HepG2 (cell line): ENCODE data around the gene PTPRN. TPM values are rescaled to one million over a fixed set of nuclear protein-coding genes. Genes with fewer than 3 reads are reported as not detected.
A peak's percentile ranks its signal among the peaks of the same experiment; 100 is the strongest.

ENCODE experiments used
- JUND ChIP-seq: sonication (generic); formaldehyde crosslinking; IDR thresholded peaks from 2 replicates; pipeline ENCODE4 v1.8.0; 2022; ENCODE audit warnings: mild to moderate bottlenecking, missing genetic modification reagents
- KDM5A ChIP-seq: fragments of 200-600 bp; sonication (generic); IDR thresholded peaks from 2 replicates; pipeline ENCODE4 v1.7.0; 2018; ENCODE audit warnings: antibody characterized with exemption, mild to moderate bottlenecking, low read length, borderline replicate concordance
- NKX3-1 ChIP-seq: sonication (generic); formaldehyde crosslinking; IDR thresholded peaks from 2 replicates; pipeline ENCODE4 v1.5.0; 2020; ENCODE audit warnings: missing genetic modification reagents
- SMC3 ChIP-seq: IDR thresholded peaks from 2 replicates; pipeline ENCODE4 v1.6.1; 2011; ENCODE audit warnings: low read length, improper control_type of control experiment
- ZBTB8A ChIP-seq: sonication (generic); formaldehyde crosslinking; IDR thresholded peaks from 2 replicates; pipeline ENCODE4 v1.4.0; 2020; ENCODE audit warnings: mild to moderate bottlenecking, low read depth, missing genetic modification reagents, borderline replicate concordance
- ZKSCAN1 ChIP-seq: fragments of 150-350 bp; IDR thresholded peaks from 2 replicates; pipeline ENCODE4 v1.6.1; 2014; ENCODE audit warnings: low read length
- ZSCAN30 ChIP-seq: sonication (generic); formaldehyde crosslinking; IDR thresholded peaks from 2 replicates; pipeline ENCODE4 v1.5.0; 2020; ENCODE audit warnings: mild to moderate bottlenecking, missing genetic modification reagents
- polyA plus RNA-seq, 8 experiments: library from polyadenylated mRNA; depleted of rRNA in 3 of 8; stranded (reverse) in 7 of 8; unstranded in 1 of 8; fragments of >200 nt; fragmentation: Illumina TruSeq in 4 of 8; extraction: Trizol in 4 of 8; gene quantifications; 2 replicates each; pipeline versions ENCODE4 v1.2.1 to v1.2.3, GENCODE V29; 2011 to 2016; ENCODE audit warnings: low read depth in 4 of 8, missing spikeins in 1 of 8, mixed read lengths in 1 of 8; ENCODE audit not compliant: insufficient read depth in 1 of 8
- total RNA-seq, 5 experiments: library from RNA; depleted of rRNA; stranded (reverse); fragments of >200 nt; fragmentation: Illumina TruSeq; extraction: Trizol; gene quantifications; 2 replicates each; pipeline ENCODE4 v1.2.3, GENCODE V29; 2016; ENCODE audit warnings: low read depth in 1 of 5
- TF ChIP-seq, protein P1 (sequence below): sonication (generic); formaldehyde crosslinking; IDR thresholded peaks from 2 replicates; pipeline ENCODE4 v1.4.0; 2020; ENCODE audit warnings: missing genetic modification reagents
- TF ChIP-seq, protein P2 (sequence below): sonication (generic); formaldehyde crosslinking; IDR thresholded peaks from one replicate; pipeline ENCODE4 v1.5.1; 2020; ENCODE audit warnings: mild to moderate bottlenecking, missing genetic modification reagents; ENCODE audit errors: not compliant biosample characterization
- TF ChIP-seq, protein P3 (sequence below): sonication (generic); formaldehyde crosslinking; IDR thresholded peaks from 2 replicates; pipeline ENCODE4 v1.4.0; 2020; ENCODE audit warnings: mild to moderate bottlenecking, missing genetic modification reagents

Gene PTPRN
- total and polyA plus RNA-seq, 2 of the 13 experiments (the other 11 are each of a cell fraction or from before 2014, with no cell fraction given), result 0.26 TPM; not detected in 1

DNA sequence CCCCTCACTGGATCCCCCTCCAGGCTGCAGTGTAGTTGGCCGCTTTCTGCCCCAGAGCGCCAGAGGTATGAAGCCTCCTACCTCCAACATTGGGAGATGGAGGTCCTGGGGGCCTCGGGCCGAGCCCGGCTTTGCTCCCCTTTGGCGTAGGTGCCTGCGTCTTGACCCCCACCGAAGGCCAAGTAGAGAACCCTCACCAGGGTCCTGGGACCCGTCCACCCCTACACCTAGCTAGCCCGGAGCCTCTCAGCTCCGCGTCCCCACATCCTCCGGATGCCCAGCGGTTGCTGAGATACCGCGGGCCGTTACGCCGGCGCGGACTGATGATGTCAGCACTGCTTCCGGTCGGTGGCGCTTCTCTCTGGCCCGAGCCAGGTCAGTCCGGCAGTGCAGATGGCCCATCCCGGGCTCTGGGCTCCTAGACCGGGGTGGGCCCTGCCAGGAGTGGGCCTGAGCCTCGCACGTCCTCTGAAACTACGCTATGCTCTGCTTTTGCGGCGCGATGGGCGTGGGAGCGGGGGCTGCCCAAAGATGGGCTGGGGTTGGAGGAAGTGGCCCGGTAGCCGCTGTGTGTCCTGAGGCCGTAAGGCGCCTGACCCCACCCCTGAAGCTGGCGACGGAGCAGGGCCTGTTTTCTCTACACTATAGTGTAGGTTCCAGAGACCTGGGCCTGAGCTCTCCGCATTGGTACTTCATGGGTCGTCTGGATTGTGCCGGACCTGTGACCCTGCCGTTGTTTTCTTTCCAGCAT lies 63.9 kb downstream of the PTPRN start, which contains the start of the genes GLB1L and STK16 (continued):
- TF ChIP-seq ZKSCAN1, result no peak
- TF ChIP-seq JUND (CRISPR knock-in tag), result peak; percentile 71; the same call in 1 of the 2 replicates
- TF ChIP-seq, protein P1, sequence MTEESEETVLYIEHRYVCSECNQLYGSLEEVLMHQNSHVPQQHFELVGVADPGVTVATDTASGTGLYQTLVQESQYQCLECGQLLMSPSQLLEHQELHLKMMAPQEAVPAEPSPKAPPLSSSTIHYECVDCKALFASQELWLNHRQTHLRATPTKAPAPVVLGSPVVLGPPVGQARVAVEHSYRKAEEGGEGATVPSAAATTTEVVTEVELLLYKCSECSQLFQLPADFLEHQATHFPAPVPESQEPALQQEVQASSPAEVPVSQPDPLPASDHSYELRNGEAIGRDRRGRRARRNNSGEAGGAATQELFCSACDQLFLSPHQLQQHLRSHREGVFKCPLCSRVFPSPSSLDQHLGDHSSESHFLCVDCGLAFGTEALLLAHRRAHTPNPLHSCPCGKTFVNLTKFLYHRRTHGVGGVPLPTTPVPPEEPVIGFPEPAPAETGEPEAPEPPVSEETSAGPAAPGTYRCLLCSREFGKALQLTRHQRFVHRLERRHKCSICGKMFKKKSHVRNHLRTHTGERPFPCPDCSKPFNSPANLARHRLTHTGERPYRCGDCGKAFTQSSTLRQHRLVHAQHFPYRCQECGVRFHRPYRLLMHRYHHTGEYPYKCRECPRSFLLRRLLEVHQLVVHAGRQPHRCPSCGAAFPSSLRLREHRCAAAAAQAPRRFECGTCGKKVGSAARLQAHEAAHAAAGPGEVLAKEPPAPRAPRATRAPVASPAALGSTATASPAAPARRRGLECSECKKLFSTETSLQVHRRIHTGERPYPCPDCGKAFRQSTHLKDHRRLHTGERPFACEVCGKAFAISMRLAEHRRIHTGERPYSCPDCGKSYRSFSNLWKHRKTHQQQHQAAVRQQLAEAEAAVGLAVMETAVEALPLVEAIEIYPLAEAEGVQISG (CRISPR knock-in tag), result peak; percentile 96
- TF ChIP-seq SMC3, result no peak
- TF ChIP-seq, protein P2, sequence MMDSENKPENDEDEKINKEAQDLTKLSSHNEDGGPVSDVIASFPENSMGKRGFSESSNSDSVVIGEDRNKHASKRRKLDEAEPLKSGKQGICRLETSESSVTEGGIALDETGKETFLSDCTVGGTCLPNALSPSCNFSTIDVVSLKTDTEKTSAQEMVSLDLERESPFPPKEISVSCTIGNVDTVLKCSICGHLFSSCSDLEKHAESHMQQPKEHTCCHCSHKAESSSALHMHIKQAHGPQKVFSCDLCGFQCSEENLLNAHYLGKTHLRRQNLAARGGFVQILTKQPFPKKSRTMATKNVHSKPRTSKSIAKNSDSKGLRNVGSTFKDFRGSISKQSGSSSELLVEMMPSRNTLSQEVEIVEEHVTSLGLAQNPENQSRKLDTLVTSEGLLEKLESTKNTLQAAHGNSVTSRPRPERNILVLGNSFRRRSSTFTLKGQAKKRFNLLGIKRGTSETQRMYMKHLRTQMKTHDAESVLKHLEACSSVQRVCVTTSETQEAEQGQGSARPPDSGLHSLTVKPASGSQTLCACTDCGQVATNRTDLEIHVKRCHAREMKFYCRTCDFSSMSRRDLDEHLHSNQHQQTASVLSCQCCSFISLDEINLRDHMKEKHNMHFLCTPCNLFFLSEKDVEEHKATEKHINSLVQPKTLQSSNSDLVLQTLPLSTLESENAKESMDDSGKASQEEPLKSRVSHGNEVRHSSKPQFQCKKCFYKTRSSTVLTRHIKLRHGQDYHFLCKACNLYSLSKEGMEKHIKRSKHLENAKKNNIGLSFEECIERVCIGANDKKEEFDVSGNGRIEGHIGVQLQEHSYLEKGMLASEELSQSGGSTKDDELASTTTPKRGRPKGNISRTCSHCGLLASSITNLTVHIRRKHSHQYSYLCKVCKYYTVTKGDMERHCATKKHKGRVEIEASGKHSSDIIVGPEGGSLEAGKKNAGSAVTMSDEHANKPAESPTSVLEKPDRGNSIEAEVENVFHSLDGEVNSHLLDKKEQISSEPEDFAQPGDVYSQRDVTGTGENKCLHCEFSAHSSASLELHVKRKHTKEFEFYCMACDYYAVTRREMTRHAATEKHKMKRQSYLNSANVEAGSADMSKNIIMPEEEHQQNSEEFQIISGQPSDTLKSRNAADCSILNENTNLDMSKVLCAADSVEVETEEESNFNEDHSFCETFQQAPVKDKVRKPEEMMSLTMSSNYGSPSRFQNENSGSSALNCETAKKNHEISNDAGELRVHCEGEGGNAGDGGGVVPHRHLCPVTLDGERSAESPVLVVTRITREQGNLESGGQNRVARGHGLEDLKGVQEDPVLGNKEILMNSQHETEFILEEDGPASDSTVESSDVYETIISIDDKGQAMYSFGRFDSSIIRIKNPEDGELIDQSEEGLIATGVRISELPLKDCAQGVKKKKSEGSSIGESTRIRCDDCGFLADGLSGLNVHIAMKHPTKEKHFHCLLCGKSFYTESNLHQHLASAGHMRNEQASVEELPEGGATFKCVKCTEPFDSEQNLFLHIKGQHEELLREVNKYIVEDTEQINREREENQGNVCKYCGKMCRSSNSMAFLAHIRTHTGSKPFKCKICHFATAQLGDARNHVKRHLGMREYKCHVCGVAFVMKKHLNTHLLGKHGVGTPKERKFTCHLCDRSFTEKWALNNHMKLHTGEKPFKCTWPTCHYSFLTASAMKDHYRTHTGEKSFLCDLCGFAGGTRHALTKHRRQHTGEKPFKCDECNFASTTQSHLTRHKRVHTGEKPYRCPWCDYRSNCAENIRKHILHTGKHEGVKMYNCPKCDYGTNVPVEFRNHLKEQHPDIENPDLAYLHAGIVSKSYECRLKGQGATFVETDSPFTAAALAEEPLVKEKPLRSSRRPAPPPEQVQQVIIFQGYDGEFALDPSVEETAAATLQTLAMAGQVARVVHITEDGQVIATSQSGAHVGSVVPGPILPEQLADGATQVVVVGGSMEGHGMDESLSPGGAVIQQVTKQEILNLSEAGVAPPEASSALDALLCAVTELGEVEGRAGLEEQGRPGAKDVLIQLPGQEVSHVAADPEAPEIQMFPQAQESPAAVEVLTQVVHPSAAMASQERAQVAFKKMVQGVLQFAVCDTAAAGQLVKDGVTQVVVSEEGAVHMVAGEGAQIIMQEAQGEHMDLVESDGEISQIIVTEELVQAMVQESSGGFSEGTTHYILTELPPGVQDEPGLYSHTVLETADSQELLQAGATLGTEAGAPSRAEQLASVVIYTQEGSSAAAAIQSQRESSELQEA (CRISPR knock-in tag), result peak; percentile 92
- no peak for TF ChIP-seq ZSCAN30
- peak; percentile 99 for TF ChIP-seq KDM5A
- no peak for TF ChIP-seq ZBTB8A (CRISPR knock-in tag)
- TF ChIP-seq, protein P3, sequence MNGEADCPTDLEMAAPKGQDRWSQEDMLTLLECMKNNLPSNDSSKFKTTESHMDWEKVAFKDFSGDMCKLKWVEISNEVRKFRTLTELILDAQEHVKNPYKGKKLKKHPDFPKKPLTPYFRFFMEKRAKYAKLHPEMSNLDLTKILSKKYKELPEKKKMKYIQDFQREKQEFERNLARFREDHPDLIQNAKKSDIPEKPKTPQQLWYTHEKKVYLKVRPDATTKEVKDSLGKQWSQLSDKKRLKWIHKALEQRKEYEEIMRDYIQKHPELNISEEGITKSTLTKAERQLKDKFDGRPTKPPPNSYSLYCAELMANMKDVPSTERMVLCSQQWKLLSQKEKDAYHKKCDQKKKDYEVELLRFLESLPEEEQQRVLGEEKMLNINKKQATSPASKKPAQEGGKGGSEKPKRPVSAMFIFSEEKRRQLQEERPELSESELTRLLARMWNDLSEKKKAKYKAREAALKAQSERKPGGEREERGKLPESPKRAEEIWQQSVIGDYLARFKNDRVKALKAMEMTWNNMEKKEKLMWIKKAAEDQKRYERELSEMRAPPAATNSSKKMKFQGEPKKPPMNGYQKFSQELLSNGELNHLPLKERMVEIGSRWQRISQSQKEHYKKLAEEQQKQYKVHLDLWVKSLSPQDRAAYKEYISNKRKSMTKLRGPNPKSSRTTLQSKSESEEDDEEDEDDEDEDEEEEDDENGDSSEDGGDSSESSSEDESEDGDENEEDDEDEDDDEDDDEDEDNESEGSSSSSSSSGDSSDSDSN (CRISPR knock-in tag), result peak; percentile 96
- peak; percentile 95 for TF ChIP-seq NKX3-1 (CRISPR knock-in tag)
